Parathyroid adenoma (tissue), 2 donors: ENCODE measurements around the gene ACRBP.
A peak's percentile ranks its signal among the peaks of the same experiment; 100 is the strongest.
"Not testable (repeated sequence)": the region's sequence is repeated elsewhere in the genome, so short reads cannot be mapped to it uniquely, and the experiment has no call there.

Experiments used
- H2AFZ ChIP-seq: fragments of 300-600 bp; sonication (generic); one replicate; pipeline ENCODE4 v1.7.0; 2017; ENCODE audit warnings: antibody characterized with exemption, mild to moderate bottlenecking
- H3K27ac ChIP-seq: fragments of 300-600 bp; sonication (generic); one replicate; pipeline ENCODE4 v1.7.0; 2017
- H3K27me3 ChIP-seq: fragments of 300-600 bp; sonication (generic); one replicate; pipeline ENCODE4 v1.7.0; 2017; ENCODE audit warnings: low read length; ENCODE audit not compliant: control insufficient read depth, insufficient read depth
- H3K36me3 ChIP-seq: fragments of 300-600 bp; sonication (generic); one replicate; pipeline ENCODE4 v1.7.0; 2017; ENCODE audit warnings: low read length; ENCODE audit not compliant: control insufficient read depth, insufficient read depth
- H3K4me1 ChIP-seq: fragments of 300-600 bp; sonication (generic); one replicate; pipeline ENCODE4 v1.7.0; 2017; ENCODE audit warnings: control low read depth
- H3K4me2 ChIP-seq: fragments of 300-600 bp; sonication (generic); one replicate; pipeline ENCODE4 v1.7.0; 2017; ENCODE audit warnings: low read length
- H3K4me3 ChIP-seq: fragments of 300-600 bp; sonication (generic); one replicate; pipeline ENCODE4 v1.7.0; 2017; ENCODE audit warnings: low read depth, low read length
- H3K79me2 ChIP-seq: fragments of 300-600 bp; sonication (generic); one replicate; pipeline ENCODE4 v1.7.0; 2017; ENCODE audit warnings: control low read depth
- H3K9ac ChIP-seq: fragments of 300-600 bp; sonication (generic); one replicate; pipeline ENCODE4 v1.7.0; 2017; ENCODE audit warnings: mild to moderate bottlenecking
- H3K9me3 ChIP-seq: fragments of 300-600 bp; sonication (generic); one replicate; pipeline ENCODE4 v1.7.0; 2017; ENCODE audit warnings: low read length; ENCODE audit not compliant: control insufficient read depth
- TF ChIP-seq, protein P1 (sequence below): fragments of 300-600 bp; sonication (generic); IDR thresholded peaks from one replicate; pipeline ENCODE4 v1.7.0; 2017; ENCODE audit warnings: antibody characterized with exemption, mild to moderate bottlenecking
- donor health status: primary hyperparathyroidism.

Gene ACRBP

GRCh38 chr12:6604259-6605029 is 42.8 kb downstream of the ACRBP start:
- H3K79me2 ChIP-seq = peaks cover 61% of the 10 kb centered on the region
- no peaks in the 10 kb centered on the region for H3K27me3 ChIP-seq
- H3K4me1 ChIP-seq = peaks cover 33% of the 10 kb centered on the region
- H3K9ac ChIP-seq = no peak overlapping the region
- H3K4me2 ChIP-seq = peak overlapping the region; percentile 98
- peak overlapping the region; percentile 98 for H3K27ac ChIP-seq
- no peaks in the 10 kb centered on the region for H3K36me3 ChIP-seq
- H2AFZ ChIP-seq = no peak overlapping the region
- TF ChIP-seq, protein P1, sequence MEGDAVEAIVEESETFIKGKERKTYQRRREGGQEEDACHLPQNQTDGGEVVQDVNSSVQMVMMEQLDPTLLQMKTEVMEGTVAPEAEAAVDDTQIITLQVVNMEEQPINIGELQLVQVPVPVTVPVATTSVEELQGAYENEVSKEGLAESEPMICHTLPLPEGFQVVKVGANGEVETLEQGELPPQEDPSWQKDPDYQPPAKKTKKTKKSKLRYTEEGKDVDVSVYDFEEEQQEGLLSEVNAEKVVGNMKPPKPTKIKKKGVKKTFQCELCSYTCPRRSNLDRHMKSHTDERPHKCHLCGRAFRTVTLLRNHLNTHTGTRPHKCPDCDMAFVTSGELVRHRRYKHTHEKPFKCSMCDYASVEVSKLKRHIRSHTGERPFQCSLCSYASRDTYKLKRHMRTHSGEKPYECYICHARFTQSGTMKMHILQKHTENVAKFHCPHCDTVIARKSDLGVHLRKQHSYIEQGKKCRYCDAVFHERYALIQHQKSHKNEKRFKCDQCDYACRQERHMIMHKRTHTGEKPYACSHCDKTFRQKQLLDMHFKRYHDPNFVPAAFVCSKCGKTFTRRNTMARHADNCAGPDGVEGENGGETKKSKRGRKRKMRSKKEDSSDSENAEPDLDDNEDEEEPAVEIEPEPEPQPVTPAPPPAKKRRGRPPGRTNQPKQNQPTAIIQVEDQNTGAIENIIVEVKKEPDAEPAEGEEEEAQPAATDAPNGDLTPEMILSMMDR = no peak
- peak overlapping the region; percentile 80 for H3K4me3 ChIP-seq
- no peaks in the 10 kb centered on the region for H3K9me3 ChIP-seq

DNA sequence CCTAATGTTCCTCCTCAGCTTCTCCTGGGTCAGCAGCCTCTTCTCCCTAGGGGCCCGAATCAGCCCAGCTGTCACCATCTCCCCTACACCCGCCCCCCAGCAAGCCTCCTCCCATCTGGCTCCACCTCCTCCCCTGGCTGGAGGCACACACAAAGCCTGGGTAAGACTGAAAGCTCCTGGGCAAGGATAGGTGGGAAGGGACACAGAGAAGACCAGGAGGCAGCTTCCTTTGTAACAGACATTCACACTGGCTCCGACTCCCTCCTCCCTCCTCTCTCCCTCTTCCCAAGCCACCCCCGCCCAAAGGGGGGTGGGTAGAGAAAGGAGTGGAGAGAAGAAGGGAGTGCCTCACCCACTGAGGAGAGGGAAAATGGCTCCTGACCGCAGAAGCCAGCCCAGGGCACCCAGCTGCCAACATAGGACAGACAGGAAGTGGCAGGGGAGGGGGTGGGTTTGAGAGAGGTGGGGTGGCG is 44.1 kb downstream of the ACRBP start:
- Histone ChIP-seq H3K79me2 (peaks cover 64% of the 10 kb centered on the region), H3K9me3 (no peaks in the 10 kb centered on the region), H2AFZ (no peak overlapping the region), H3K4me3 (no peak overlapping the region), H3K27ac (peak overlapping the region; percentile 25), H3K4me1 (peaks cover 31% of the 10 kb centered on the region), H3K9ac (no peak overlapping the region), H3K4me2 (peak overlapping the region; percentile 41), H3K36me3 (no peaks in the 10 kb centered on the region), H3K27me3 (no peaks in the 10 kb centered on the region)
- TF ChIP-seq, protein P1 = no peak

GRCh38 chr12:6602526-6602925 is 44.7 kb downstream of the ACRBP start:
- peaks cover 64% of the 10 kb centered on the region for H3K79me2 ChIP-seq
- no peaks in the 10 kb centered on the region for H3K9me3 ChIP-seq
- H3K36me3 ChIP-seq = no peaks in the 10 kb centered on the region
- H3K4me2 ChIP-seq = peak overlapping the region; percentile 41
- no peak overlapping the region for H3K4me3 ChIP-seq
- peaks cover 26% of the 10 kb centered on the region for H3K4me1 ChIP-seq
- no peak overlapping the region for H3K9ac ChIP-seq
- H3K27ac ChIP-seq = no peak overlapping the region
- no peak overlapping the region for H2AFZ ChIP-seq
- H3K27me3 ChIP-seq = no peaks in the 10 kb centered on the region
- TF ChIP-seq, protein P1 = no peak

DNA sequence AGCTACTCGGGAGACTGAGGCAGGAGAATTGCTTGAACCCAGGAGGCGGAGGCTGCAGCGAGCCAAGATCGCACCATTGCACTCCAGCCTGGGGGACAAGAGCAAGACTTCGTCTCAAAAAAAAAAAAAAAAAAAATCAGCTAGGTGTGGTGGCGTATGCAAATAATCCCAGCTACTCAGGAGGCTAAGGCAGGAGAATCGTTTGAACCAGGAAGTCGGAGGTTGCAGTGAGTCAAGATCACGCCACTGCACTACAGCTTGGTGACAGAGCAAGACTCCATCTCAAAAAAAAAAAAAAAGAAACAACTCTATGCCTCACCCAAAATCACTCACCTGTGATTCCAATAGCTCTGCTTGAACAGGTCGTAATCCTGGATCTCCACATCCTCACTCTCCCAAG is 51.6 kb downstream of the ACRBP start:
- H3K79me2 ChIP-seq = peaks cover 27% of the 10 kb centered on the region
- H2AFZ ChIP-seq, H3K4me2 ChIP-seq, H3K4me1 ChIP-seq, H3K27me3 ChIP-seq, H3K9me3 ChIP-seq, H3K27ac ChIP-seq, H3K9ac ChIP-seq, H3K36me3 ChIP-seq, H3K4me3 ChIP-seq: not testable (repeated sequence)

DNA sequence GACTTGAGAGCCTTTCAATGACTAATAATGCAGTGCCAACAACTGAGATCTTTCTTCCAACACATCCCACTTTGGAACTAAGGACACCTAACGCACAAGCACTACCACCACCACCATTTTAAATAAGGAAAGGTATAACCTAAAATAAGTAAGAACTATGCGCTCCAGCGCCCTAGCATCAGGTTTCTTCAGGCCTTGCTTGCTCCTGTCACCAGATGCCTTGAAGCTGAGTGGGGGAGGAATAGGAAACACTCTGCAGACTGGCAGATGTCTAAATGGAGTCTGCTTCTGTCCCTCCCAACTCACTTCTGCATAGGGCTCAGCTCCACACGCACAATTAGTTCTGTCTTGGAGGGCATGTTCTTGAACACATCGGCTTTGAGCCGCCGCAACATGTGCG is 55.1 kb downstream of the ACRBP start:
- Histone ChIP-seq H3K4me2 (no peak overlapping the region), H3K9me3 (no peaks in the 10 kb centered on the region), H3K36me3 (no peaks in the 10 kb centered on the region), H3K27me3 (no peaks in the 10 kb centered on the region), H3K9ac (no peak overlapping the region), H2AFZ (no peak overlapping the region), H3K79me2 (peaks cover 30% of the 10 kb centered on the region), H3K4me3 (no peak overlapping the region), H3K27ac (no peak overlapping the region), H3K4me1 (no peaks in the 10 kb centered on the region)
- TF ChIP-seq, protein P1 = no peak
